Keratinocyte (primary cell): Measurements from ENCODE around the gene P3H2. TPM values are rescaled to one million over a fixed set of nuclear protein-coding genes. Genes with fewer than 3 reads are reported as not detected.

Source experiments
- DNase-seq: peaks from one replicate; pipeline ENCODE4 v3.0.0-alpha.2; 2011; ENCODE audit warnings: low read depth, missing footprints, low spot score
- FAIRE-seq: peaks from 2 replicates; lab custom pipeline; 2011; peaks lifted over from hg19 to GRCh38; lab: Jason Lieb, UNC
- H2AFZ ChIP-seq: 2 replicates; pipeline ENCODE4 v1.6.0; 2012; ENCODE audit warnings: low read length, control low read depth, inconsistent platforms; ENCODE audit not compliant: control insufficient read depth
- H3K27ac ChIP-seq: 2 replicates; pipeline ENCODE4 v1.5.1; 2011; ENCODE audit warnings: low read length; ENCODE audit not compliant: control insufficient read depth, insufficient read depth
- H3K27me3 ChIP-seq: 3 replicates; pipeline ENCODE4 v1.6.0; 2011; ENCODE audit warnings: low read length; ENCODE audit not compliant: control insufficient read depth, insufficient read depth; ENCODE audit errors: extremely low read depth
- H3K36me3 ChIP-seq, 2 experiments: 2 replicates in 1 of 2; 3 replicates in 1 of 2; pipeline ENCODE4 v1.5.1; 2011; ENCODE audit warnings: low read length in 2 of 2, mild to moderate bottlenecking in 1 of 2; ENCODE audit not compliant: control insufficient read depth in 2 of 2, insufficient read depth in 2 of 2; ENCODE audit errors: extremely low read depth in 1 of 2
- H3K4me1 ChIP-seq: 3 replicates; pipeline ENCODE4 v1.5.1; 2011; ENCODE audit warnings: low read length; ENCODE audit not compliant: control insufficient read depth, insufficient read depth; ENCODE audit errors: extremely low read depth
- H3K4me2 ChIP-seq: 3 replicates; pipeline ENCODE4 v1.6.0; 2011; ENCODE audit warnings: low read depth, low read length; ENCODE audit not compliant: control insufficient read depth, insufficient read depth; ENCODE audit errors: extremely low read depth
- H3K4me3 ChIP-seq, 3 experiments: fragments of 200-600 bp in 1 of 3; sonication (generic) in 1 of 3; 2 replicates in 2 of 3; 3 replicates in 1 of 3; pipeline ENCODE4 v1.5.1; 2011 to 2016; ENCODE audit warnings: low read length in 3 of 3, mild to moderate bottlenecking in 3 of 3, control low read depth in 2 of 3, inconsistent platforms in 1 of 3, low read depth in 1 of 3, mixed read lengths in 1 of 3, mixed run types in 1 of 3, moderate library complexity in 1 of 3; ENCODE audit not compliant: control insufficient read depth in 2 of 3, insufficient read depth in 2 of 3; ENCODE audit errors: extremely low read depth in 1 of 3
- H3K79me2 ChIP-seq: 2 replicates; pipeline ENCODE4 v1.6.0; 2012; ENCODE audit warnings: low read length; ENCODE audit not compliant: control insufficient read depth, insufficient read depth
- H3K9ac ChIP-seq: 3 replicates; pipeline ENCODE4 v1.6.0; 2011; ENCODE audit warnings: low read length; ENCODE audit not compliant: control insufficient read depth, insufficient read depth; ENCODE audit errors: extremely low read depth
- H3K9me1 ChIP-seq: 3 replicates; pipeline ENCODE4 v1.6.0; 2011; ENCODE audit warnings: low read length; ENCODE audit not compliant: control insufficient read depth, insufficient read depth; ENCODE audit errors: extremely low read depth
- H3K9me3 ChIP-seq: 2 replicates; pipeline ENCODE4 v1.5.1; 2012; ENCODE audit warnings: low read depth, low read length; ENCODE audit not compliant: control insufficient read depth
- H4K20me1 ChIP-seq: 3 replicates; pipeline ENCODE4 v1.6.0; 2011; ENCODE audit warnings: low read length; ENCODE audit not compliant: control insufficient read depth, insufficient read depth; ENCODE audit errors: extremely low read depth
- CTCF ChIP-seq, 3 experiments: IDR thresholded peaks in 1 of 3; conservative IDR thresholded peaks in 1 of 3; optimal IDR thresholded peaks in 1 of 3; 2 replicates in 2 of 3; 3 replicates in 1 of 3; pipeline versions ENCODE3 to v1.5.1; 2011; ENCODE audit warnings: low read length in 3 of 3, mild to moderate bottlenecking in 3 of 3, moderate library complexity in 2 of 3, control low read depth in 1 of 3, inconsistent platforms in 1 of 3; ENCODE audit not compliant: insufficient read depth in 2 of 3; ENCODE audit errors: extremely low read depth in 1 of 3
- EZH2 ChIP-seq: IDR thresholded peaks from one replicate; pipeline ENCODE4 v1.6.1; 2012; ENCODE audit warnings: inconsistent platforms, mild to moderate bottlenecking, low read length, moderate library complexity
- dilution Hi-C: fragments of 300-500 bp; cut with MboI; formaldehyde crosslinking; loops from one replicate; pipeline ENCODE4 v1.7.0; 2020; ENCODE audit warnings: low sequenced_read_pairs; ENCODE audit not compliant: extremely low pct_ligation_motif_present
- polyA plus RNA-seq, 5 experiments: library from polyadenylated mRNA; depleted of rRNA in 3 of 5; stranded (reverse) in 3 of 5; stranded (forward) in 1 of 5; unstranded in 1 of 5; fragments of >200 nt; gene quantifications; 1 replicate in 1 of 5; 2 replicates in 3 of 5; 3 replicates in 1 of 5; pipeline versions ENCODE4 v1.2.1 to v1.2.3, GENCODE V29; 2011 to 2012; ENCODE audit warnings: missing spikeins in 2 of 5, low read depth in 1 of 5, low replicate concordance in 1 of 5

Gene P3H2
- polyA plus RNA-seq, 1 donor (not counting 4 experiments of a cell fraction or from before 2014, with no cell fraction given) = 115 TPM

DNA sequence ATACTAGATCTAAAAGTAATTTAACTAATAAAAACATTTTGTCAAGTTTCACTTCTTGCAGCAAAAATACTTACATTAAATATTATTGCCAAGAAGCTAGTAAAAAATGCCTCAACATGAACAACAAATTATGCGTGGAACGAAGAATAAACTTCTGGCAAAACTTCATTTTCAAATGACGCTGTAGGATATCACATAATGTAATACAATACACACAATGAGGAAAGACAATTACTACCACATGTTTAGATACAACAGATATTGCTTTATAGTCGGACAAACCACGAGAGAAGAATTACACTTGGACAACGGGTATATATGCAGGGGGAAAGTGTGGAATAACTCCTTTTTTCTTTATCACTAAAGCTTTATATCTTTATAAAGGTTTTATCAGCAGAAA lies 21.6 kb downstream of the P3H2 start:
- Histone ChIP-seq H3K9me3 (no peaks in the 10 kb centered on the region), H3K9ac (no peak overlapping the region), H3K4me2 (peak overlapping the region; percentile 65), H4K20me1 (no peaks in the 10 kb centered on the region), H3K27me3 (no peaks in the 10 kb centered on the region), H2AFZ (peak overlapping the region; percentile 15), H3K36me3 (no peaks in the 10 kb centered on the region), H3K4me1 (peaks cover 14% of the 10 kb centered on the region), H3K27ac (peak overlapping the region; percentile 28), H3K9me1 (no peaks in the 10 kb centered on the region), H3K4me3 (no peak overlapping the region), H3K79me2 (peaks cover 82% of the 10 kb centered on the region)
- DNase-seq = no peak
- dilution Hi-C loops = no loop called here
- no peak for TF ChIP-seq EZH2
- no peak for TF ChIP-seq CTCF (optimal IDR thresholded peaks at IDR 0.05 in 1 of 3, IDR thresholded peaks at IDR 0.05 in 1 of 3, conservative IDR thresholded peaks at IDR 0.05 in 1 of 3; ENCODE audit: extremely low read depth in 1 of 3, insufficient read depth in 2 of 3, low read length in 3 of 3)
- FAIRE-seq = no peak

- Histone ChIP-seq H3K9me1 (no peaks in the 10 kb centered on the region), H3K4me1 (peaks cover 25% of the 10 kb centered on the region), H2AFZ (no peak overlapping the region), H3K27ac (no peak overlapping the region), H3K9ac (no peak overlapping the region), H4K20me1 (no peaks in the 10 kb centered on the region), H3K36me3 (no peaks in the 10 kb centered on the region), H3K4me2 (no peak overlapping the region), H3K79me2 (peaks cover 78% of the 10 kb centered on the region), H3K27me3 (no peaks in the 10 kb centered on the region), H3K4me3 (no peak overlapping the region), H3K9me3 (no peaks in the 10 kb centered on the region)
- no peak for FAIRE-seq
- no peak for TF ChIP-seq CTCF (optimal IDR thresholded peaks at IDR 0.05 in 1 of 3, IDR thresholded peaks at IDR 0.05 in 1 of 3, conservative IDR thresholded peaks at IDR 0.05 in 1 of 3; ENCODE audit: extremely low read depth in 1 of 3, insufficient read depth in 2 of 3, low read length in 3 of 3)
- no peak for TF ChIP-seq EZH2
- dilution Hi-C loops = no loop called here
- no peak for DNase-seq
Measured at GRCh38 chr3:190097617-190098016, 23.1 kb downstream of the P3H2 start.
